GM23338 (cell line): ENCODE results near the gene NPHS1. TPM values are rescaled to one million over a fixed set of nuclear protein-coding genes. Genes with fewer than 3 reads are reported as not detected.

Source experiments
- CREB1 ChIP-seq: fragments of 250-450 bp; sonication (Bioruptor Pico); IDR thresholded peaks from 2 replicates; pipeline ENCODE4 v1.5.0; 2020; ENCODE audit warnings: low read depth, mild to moderate bottlenecking, moderate library complexity
- ETS1 ChIP-seq: IDR thresholded peaks from 2 replicates; pipeline ENCODE4 v1.6.1; 2016; ENCODE audit warnings: antibody characterized with exemption
- EZH2 ChIP-seq: fragments of 200-600 bp; sonication (generic); IDR thresholded peaks from one replicate; pipeline ENCODE4 v1.8.0; 2017; ENCODE audit warnings: antibody characterized with exemption, mild to moderate bottlenecking, low read depth; ENCODE audit not compliant: unreplicated experiment
- POLR2AphosphoS5 ChIP-seq: IDR thresholded peaks from 2 replicates; pipeline ENCODE4 v1.6.1; 2016; ENCODE audit warnings: antibody characterized with exemption, low read depth
- REST ChIP-seq: IDR thresholded peaks from one replicate; pipeline ENCODE4 v1.6.1; 2018; ENCODE audit warnings: antibody characterized with exemption; ENCODE audit not compliant: unreplicated experiment
- STAT1 ChIP-seq: IDR thresholded peaks from one replicate; pipeline ENCODE4 v1.6.1; 2016; ENCODE audit warnings: antibody characterized with exemption; ENCODE audit not compliant: unreplicated experiment
- ZNF114 ChIP-seq: fragments of 250-450 bp; sonication (Bioruptor Pico); IDR thresholded peaks from 2 replicates; pipeline ENCODE4 v1.5.0; 2020; ENCODE audit warnings: mild to moderate bottlenecking, moderate library complexity
- ZNF331 ChIP-seq: fragments of 250-450 bp; sonication (Bioruptor Pico); IDR thresholded peaks from 2 replicates; pipeline ENCODE4 v1.5.0; 2020; ENCODE audit warnings: low read depth, mild to moderate bottlenecking, moderate library complexity
- ZNF462 ChIP-seq: fragments of 250-450 bp; sonication (Bioruptor Pico); IDR thresholded peaks from 2 replicates; pipeline ENCODE4 v1.5.0; 2020; ENCODE audit warnings: mild to moderate bottlenecking, moderate library complexity
- polyA plus RNA-seq: library from polyadenylated mRNA; unstranded; fragments of >200 nt; fragmentation: Nextera tagmentation; extraction: Ambion mirVana; gene quantifications from 2 replicates; pipeline ENCODE4 v1.2.1, GENCODE V29; 2016
- total RNA-seq: library from RNA; depleted of rRNA; stranded (reverse); fragments of >200 nt; shearing (Covaris generic); gene quantifications from 2 replicates; pipeline ENCODE4 v1.2.3, GENCODE V29; 2014

Gene NPHS1
- total and polyA plus RNA-seq, 2 experiments from 2014 or later: 1.0 to 1.3 TPM

- TF ChIP-seq ZNF462: no peak
- TF ChIP-seq STAT1: no peak
- TF ChIP-seq ETS1: no peak
- no peak for TF ChIP-seq ZNF114 (CRISPR knock-in tag)
- TF ChIP-seq POLR2AphosphoS5: no peak
- no peak for TF ChIP-seq CREB1
- no peak for TF ChIP-seq EZH2
- no peak for TF ChIP-seq REST
- no peak for TF ChIP-seq ZNF331 (CRISPR knock-in tag)
Observed at GRCh38 chr19:35897706-35898451, 45.6 kb upstream of the NPHS1 start (continued).
